ENCODE data around the gene C11orf98.
A peak's percentile ranks its signal among the peaks of the same experiment; 100 is the strongest.

Gene C11orf98

GRCh38 chr11:62665075-62665598 is at the start of gene C11orf98, which contains the start of gene CSKMT:
Gene C11orf98, minus strand, starts transcription at chr11:62665210. Its CDS starts 41 bp downstream, at chr11:62665169.
Gene CSKMT, plus strand, starts transcription at chr11:62665312. Its CDS starts 568 bp downstream, at chr11:62665880.
- no peak for TF ChIP-seq CTCF (IDR thresholded peaks at IDR 0.05; ENCODE audit: low read depth, low read length)
- H3K4me3 ChIP-seq (replicated peaks in 1 of 2; ENCODE audit: low read depth in 2 of 2, low read length in 2 of 2), result peak within 1 kb of the TSS; percentile 60 to 84

GRCh38 chr11:62713343-62713742 is 48.3 kb upstream of the C11orf98 start:
- DNase-seq (ENCODE audit: low read depth in 2 of 2), result no peak
- no peak overlapping the region for H3K4me3 ChIP-seq (replicated peaks in 1 of 2; ENCODE audit: low read depth in 2 of 2, low read length in 2 of 2)
- no peak for TF ChIP-seq CTCF (IDR thresholded peaks at IDR 0.05; ENCODE audit: low read depth, low read length)

More at GRCh38 chr11:62665075-62665598, at the start of gene C11orf98, which contains the start of gene CSKMT:
- DNase-seq (ENCODE audit: low read depth in 2 of 2), result peak; percentile 93 to 96

- no peak for TF ChIP-seq CTCF (IDR thresholded peaks at IDR 0.05; ENCODE audit: low read depth, low read length)
- no peak for DNase-seq (ENCODE audit: low read depth in 2 of 2)
Measured at GRCh38 chr11:62712861-62713260, 47.9 kb upstream of the C11orf98 start.

GRCh38 chr11:62712276-62712812 is 47.3 kb upstream of the C11orf98 start:
- no peak for TF ChIP-seq CTCF (IDR thresholded peaks at IDR 0.05; ENCODE audit: low read depth, low read length)
- H3K4me3 ChIP-seq (replicated peaks in 1 of 2; ENCODE audit: low read depth in 2 of 2, low read length in 2 of 2), result no peak overlapping the region
- DNase-seq (ENCODE audit: low read depth in 2 of 2), result no peak

More at GRCh38 chr11:62712861-62713260, 47.9 kb upstream of the C11orf98 start:
- H3K4me3 ChIP-seq (replicated peaks in 1 of 2; ENCODE audit: low read depth in 2 of 2, low read length in 2 of 2), result no peak overlapping the region

GRCh38 chr11:62710001-62710345 is 45.0 kb upstream of the C11orf98 start:
- peak; percentile 46 to 48 for DNase-seq (ENCODE audit: low read depth in 2 of 2)
- TF ChIP-seq CTCF (IDR thresholded peaks at IDR 0.05; ENCODE audit: low read depth, low read length), result no peak
- H3K4me3 ChIP-seq (replicated peaks in 1 of 2; ENCODE audit: low read depth in 2 of 2, low read length in 2 of 2), result peak overlapping the region; percentile 37 to 47

GRCh38 chr11:62709247-62710000 is 44.4 kb upstream of the C11orf98 start:
- DNase-seq (ENCODE audit: low read depth in 2 of 2), result peak; percentile 99
- H3K4me3 ChIP-seq (replicated peaks in 1 of 2; ENCODE audit: low read depth in 2 of 2, low read length in 2 of 2), result peak overlapping the region; percentile 50 to 51
- no peak for TF ChIP-seq CTCF (IDR thresholded peaks at IDR 0.05; ENCODE audit: low read depth, low read length)
